Measurements from ENCODE around the gene EP400.

EP400 gene

GRCh38 chr12:131962069-131962468 is 12.3 kb downstream of the EP400 start:
- H3K9me3 ChIP-seq (ENCODE audit: low read depth, low read length) = no peaks in the 10 kb centered on the region
- no peak for TF ChIP-seq EZH2 (IDR thresholded peaks at IDR 0.05)
- no peak for TF ChIP-seq FOXP2 (optimal IDR thresholded peaks at IDR 0.05; ENCODE audit: control extremely low read depth, extremely low read length, insufficient read depth)
- TF ChIP-seq POLR2AphosphoS5 (IDR thresholded peaks at IDR 0.05; ENCODE audit: borderline replicate concordance, low read depth, low read length) = no peak
- H3K27ac ChIP-seq = no peak overlapping the region
- DNase-seq (ENCODE audit: low read depth, low spot score) = no peak
- no peak overlapping the region for H3K9ac ChIP-seq (ENCODE audit: insufficient read length)
- peaks cover 19% of the 10 kb centered on the region for H3K36me3 ChIP-seq (ENCODE audit: insufficient read depth, low read length)
- H3K4me3 ChIP-seq = no peak overlapping the region

GRCh38 chr12:131963381-131963780 is 13.6 kb downstream of the EP400 start:
- no peak for DNase-seq (ENCODE audit: low read depth, low spot score)
- Histone ChIP-seq H3K36me3 (ENCODE audit: insufficient read depth, low read length) (peaks cover 19% of the 10 kb centered on the region), H3K9me3 (ENCODE audit: low read depth, low read length) (no peaks in the 10 kb centered on the region), H3K9ac (ENCODE audit: insufficient read length) (no peak overlapping the region), H3K4me3 (no peak overlapping the region), H3K27ac (no peak overlapping the region)
- TF ChIP-seq EZH2 (IDR thresholded peaks at IDR 0.05) (no peak), FOXP2 (optimal IDR thresholded peaks at IDR 0.05; ENCODE audit: control extremely low read depth, extremely low read length, insufficient read depth) (no peak), POLR2AphosphoS5 (IDR thresholded peaks at IDR 0.05; ENCODE audit: borderline replicate concordance, low read depth, low read length) (no peak)

GRCh38 chr12:131965073-131965472 is 15.3 kb downstream of the EP400 start:
- Histone ChIP-seq H3K4me3 (no peak overlapping the region), H3K36me3 (ENCODE audit: insufficient read depth, low read length) (peaks cover 19% of the 10 kb centered on the region), H3K27ac (no peak overlapping the region), H3K9ac (ENCODE audit: insufficient read length) (no peak overlapping the region), H3K9me3 (ENCODE audit: low read depth, low read length) (no peaks in the 10 kb centered on the region)
- TF ChIP-seq EZH2 (IDR thresholded peaks at IDR 0.05) = no peak
- no peak for TF ChIP-seq FOXP2 (optimal IDR thresholded peaks at IDR 0.05; ENCODE audit: control extremely low read depth, extremely low read length, insufficient read depth)
- TF ChIP-seq POLR2AphosphoS5 (IDR thresholded peaks at IDR 0.05; ENCODE audit: borderline replicate concordance, low read depth, low read length) = no peak
- DNase-seq (ENCODE audit: low read depth, low spot score) = no peak

DNA sequence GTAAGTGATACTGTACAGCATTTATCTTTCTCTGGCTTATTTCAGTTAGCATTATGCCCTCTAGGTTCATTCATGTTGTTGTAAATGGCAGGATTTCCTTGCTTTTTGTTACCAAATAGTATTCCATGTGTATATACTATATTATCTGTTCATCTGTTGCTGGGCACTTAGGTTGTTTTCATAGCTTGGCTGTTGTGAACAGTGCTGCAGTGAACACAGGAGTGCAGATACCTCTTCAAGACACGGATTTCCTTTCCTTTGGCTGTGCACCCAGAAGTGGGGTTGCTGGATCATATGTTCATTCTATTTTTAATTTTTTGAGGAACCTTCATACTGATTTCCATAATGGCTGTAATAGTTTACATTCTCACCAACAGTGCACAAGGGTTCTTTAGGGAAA is 21.5 kb downstream of the EP400 start:
- Histone ChIP-seq H3K4me3 (no peak overlapping the region), H3K27ac (no peak overlapping the region), H3K36me3 (ENCODE audit: insufficient read depth, low read length) (no peaks in the 10 kb centered on the region; the same call in 1 of the 2 replicates), H3K9me3 (ENCODE audit: low read depth, low read length) (no peaks in the 10 kb centered on the region), H3K9ac (ENCODE audit: insufficient read length) (no peak overlapping the region)
- DNase-seq (ENCODE audit: low read depth, low spot score) = no peak
- no peak for TF ChIP-seq POLR2AphosphoS5 (IDR thresholded peaks at IDR 0.05; ENCODE audit: borderline replicate concordance, low read depth, low read length)
- TF ChIP-seq EZH2 (IDR thresholded peaks at IDR 0.05) = no peak
- no peak for TF ChIP-seq FOXP2 (optimal IDR thresholded peaks at IDR 0.05; ENCODE audit: control extremely low read depth, extremely low read length, insufficient read depth)

DNA sequence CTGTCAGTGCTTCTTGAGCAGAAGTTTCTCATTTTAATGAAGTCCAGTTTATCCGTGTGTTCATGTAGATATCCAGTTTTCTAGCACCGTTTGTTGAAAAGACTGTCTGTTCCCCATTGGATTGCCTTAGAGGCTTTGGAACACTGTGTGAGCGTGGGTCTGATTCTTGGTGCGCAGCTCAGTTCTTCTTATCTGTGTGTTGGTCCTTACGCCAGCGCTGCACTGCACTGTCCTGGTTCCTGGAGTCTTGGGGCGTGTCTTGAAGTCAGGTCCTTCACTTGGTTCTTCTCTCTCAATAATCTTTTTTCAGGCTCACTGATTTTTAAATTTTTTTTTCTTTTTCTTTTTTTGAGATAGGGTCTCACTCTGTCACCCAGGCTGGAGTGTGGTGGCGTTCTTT is 25.5 kb downstream of the EP400 start:
- TF ChIP-seq FOXP2 (optimal IDR thresholded peaks at IDR 0.05; ENCODE audit: control extremely low read depth, extremely low read length, insufficient read depth) = no peak
- TF ChIP-seq EZH2 (IDR thresholded peaks at IDR 0.05) = no peak
- no peak for TF ChIP-seq POLR2AphosphoS5 (IDR thresholded peaks at IDR 0.05; ENCODE audit: borderline replicate concordance, low read depth, low read length)
- H3K36me3 ChIP-seq (ENCODE audit: insufficient read depth, low read length) = peaks cover 3% of the 10 kb centered on the region
- H3K9me3 ChIP-seq (ENCODE audit: low read depth, low read length) = no peaks in the 10 kb centered on the region
- no peak for DNase-seq (ENCODE audit: low read depth, low spot score)
- H3K9ac ChIP-seq (ENCODE audit: insufficient read length) = no peak overlapping the region
- H3K27ac ChIP-seq = no peak overlapping the region
- H3K4me3 ChIP-seq = no peak overlapping the region

- no peak for DNase-seq (ENCODE audit: low read depth, low spot score)
- H3K9me3 ChIP-seq (ENCODE audit: low read depth, low read length) = no peaks in the 10 kb centered on the region
- TF ChIP-seq POLR2AphosphoS5 (IDR thresholded peaks at IDR 0.05; ENCODE audit: borderline replicate concordance, low read depth, low read length) (no peak), EZH2 (IDR thresholded peaks at IDR 0.05) (no peak), FOXP2 (optimal IDR thresholded peaks at IDR 0.05; ENCODE audit: control extremely low read depth, extremely low read length, insufficient read depth) (no peak)
- H3K36me3 ChIP-seq (ENCODE audit: insufficient read depth, low read length) = peaks cover 30% of the 10 kb centered on the region
- H3K9ac ChIP-seq (ENCODE audit: insufficient read length) = no peak overlapping the region
- H3K4me3 ChIP-seq = no peak overlapping the region
- no peak overlapping the region for H3K27ac ChIP-seq
These were observed 29.9 kb downstream of the EP400 start for GRCh38 chr12:131979606-131980005.

- no peak overlapping the region for H3K9ac ChIP-seq (ENCODE audit: insufficient read length)
- no peaks in the 10 kb centered on the region for H3K9me3 ChIP-seq (ENCODE audit: low read depth, low read length)
- H3K4me3 ChIP-seq = no peak overlapping the region
- H3K27ac ChIP-seq = no peak overlapping the region
- no peak for DNase-seq (ENCODE audit: low read depth, low spot score)
- H3K36me3 ChIP-seq (ENCODE audit: insufficient read depth, low read length) = peaks cover 34% of the 10 kb centered on the region
- TF ChIP-seq EZH2 (IDR thresholded peaks at IDR 0.05) (no peak), POLR2AphosphoS5 (IDR thresholded peaks at IDR 0.05; ENCODE audit: borderline replicate concordance, low read depth, low read length) (no peak), FOXP2 (optimal IDR thresholded peaks at IDR 0.05; ENCODE audit: control extremely low read depth, extremely low read length, insufficient read depth) (no peak)
These were observed 30.5 kb downstream of the EP400 start for GRCh38 chr12:131980263-131980662.

DNA sequence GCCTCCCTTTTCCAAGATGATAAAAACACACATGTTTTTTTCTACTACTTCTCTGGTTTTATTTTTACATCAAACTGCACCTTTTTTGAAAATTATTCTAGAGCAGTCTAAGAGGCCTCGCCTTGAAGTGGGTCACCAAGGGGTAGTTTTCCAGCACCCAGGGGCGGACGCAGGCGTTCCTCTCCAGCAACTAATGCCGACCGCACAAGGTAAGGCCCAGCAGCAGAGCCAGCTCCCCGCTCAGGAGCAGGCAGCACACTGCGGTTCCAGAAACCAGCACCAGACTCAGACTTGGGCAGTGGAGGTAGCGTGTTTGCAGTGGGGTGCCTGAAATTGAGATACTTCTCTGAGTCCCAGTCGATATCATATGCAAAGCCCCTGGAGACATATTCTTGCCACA is 31.6 kb downstream of the EP400 start:
- no peak for TF ChIP-seq EZH2 (IDR thresholded peaks at IDR 0.05)
- TF ChIP-seq POLR2AphosphoS5 (IDR thresholded peaks at IDR 0.05; ENCODE audit: borderline replicate concordance, low read depth, low read length) = no peak
- no peak for TF ChIP-seq FOXP2 (optimal IDR thresholded peaks at IDR 0.05; ENCODE audit: control extremely low read depth, extremely low read length, insufficient read depth)
- Histone ChIP-seq H3K36me3 (ENCODE audit: insufficient read depth, low read length) (peaks cover 34% of the 10 kb centered on the region), H3K9ac (ENCODE audit: insufficient read length) (no peak overlapping the region), H3K9me3 (ENCODE audit: low read depth, low read length) (no peaks in the 10 kb centered on the region), H3K27ac (no peak overlapping the region), H3K4me3 (no peak overlapping the region)
- no peak for DNase-seq (ENCODE audit: low read depth, low spot score)

DNA sequence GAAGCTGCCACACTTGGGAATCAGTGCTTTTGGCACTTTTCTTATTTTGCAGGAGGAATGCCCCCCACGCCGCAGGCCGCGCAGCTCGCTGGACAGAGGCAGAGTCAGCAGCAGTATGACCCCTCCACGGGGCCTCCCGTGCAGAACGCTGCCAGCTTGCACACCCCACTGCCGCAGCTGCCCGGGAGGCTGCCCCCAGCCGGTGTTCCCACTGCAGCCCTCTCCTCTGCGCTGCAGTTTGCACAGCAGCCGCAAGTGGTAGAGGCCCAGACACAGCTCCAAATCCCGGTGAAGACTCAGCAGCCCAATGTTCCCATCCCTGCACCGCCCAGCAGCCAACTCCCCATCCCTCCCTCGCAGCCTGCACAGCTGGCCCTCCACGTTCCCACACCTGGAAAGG is 32.3 kb downstream of the EP400 start:
- DNase-seq (ENCODE audit: low read depth, low spot score) = no peak
- H3K4me3 ChIP-seq = no peak overlapping the region
- TF ChIP-seq EZH2 (IDR thresholded peaks at IDR 0.05) (no peak), POLR2AphosphoS5 (IDR thresholded peaks at IDR 0.05; ENCODE audit: borderline replicate concordance, low read depth, low read length) (no peak), FOXP2 (optimal IDR thresholded peaks at IDR 0.05; ENCODE audit: control extremely low read depth, extremely low read length, insufficient read depth) (no peak)
- H3K9ac ChIP-seq (ENCODE audit: insufficient read length) = no peak overlapping the region
- no peaks in the 10 kb centered on the region for H3K9me3 ChIP-seq (ENCODE audit: low read depth, low read length)
- no peak overlapping the region for H3K27ac ChIP-seq
- H3K36me3 ChIP-seq (ENCODE audit: insufficient read depth, low read length) = peaks cover 40% of the 10 kb centered on the region

Measured in SK-N-MC (cell line).